Caco-2 (cell line): ENCODE measurements around the gene CRYBG2. TPM values are rescaled to one million over a fixed set of nuclear protein-coding genes. Genes with fewer than 3 reads are reported as not detected.
A peak's percentile ranks its signal among the peaks of the same experiment; 100 is the strongest.

Experiments
- BruUV-seq: library from RNA; stranded (reverse); fragments of 400-500 nt; replicated peaks from 2 replicates; lab custom pipeline; 2021; lab: Mats Ljungman, UMichigan
- CTCF ChIA-PET: fragments of 300-600 bp; sonication (Branson Sonifier 250); formaldehyde crosslinking; loops from one replicate; lab custom pipeline; 2022; ENCODE audit warnings: antibody characterized with exemption; lab: Charles Lee
- POLR2A ChIA-PET: fragments of 300-600 bp; sonication (Branson Sonifier 250); formaldehyde crosslinking; loops from one replicate; lab custom pipeline; 2022; ENCODE audit warnings: antibody characterized with exemption; lab: Charles Lee
- DNase-seq, 2 experiments: peaks; one replicate each; pipeline versions ENCODE4 v3.0.0 to v3.0.0-alpha.2; 2020 to 2022
- H3K27me3 ChIP-seq: replicated peaks from 2 replicates; pipeline ENCODE4 v1.6.0; 2011; ENCODE audit warnings: low read length; ENCODE audit not compliant: control insufficient read depth, insufficient read depth
- H3K36me3 ChIP-seq: 2 replicates; pipeline ENCODE4 v1.5.1; 2011; ENCODE audit warnings: low read length; ENCODE audit not compliant: control insufficient read depth, insufficient read depth
- H3K4me1 ChIP-seq: fragments of 250-450 bp; sonication (Bioruptor Pico); 2 replicates; pipeline ENCODE4 v1.5.1; 2020; ENCODE audit warnings: mild to moderate bottlenecking
- H3K4me3 ChIP-seq: 2 replicates; pipeline ENCODE4 v1.5.1; 2011; ENCODE audit warnings: low read depth, mild to moderate bottlenecking, control low read depth, low read length
- H3K9me3 ChIP-seq: fragments of 250-450 bp; sonication (Bioruptor Pico); 2 replicates; pipeline ENCODE4 v1.5.1; 2020; ENCODE audit warnings: mild to moderate bottlenecking, moderate library complexity
- H3K27ac Mint-ChIP-seq: one replicate; pipeline ENCODE4 v1.8.0; 2022; ENCODE audit warnings: mixed read lengths; ENCODE audit not compliant: unreplicated experiment
- H3K27me3 Mint-ChIP-seq: one replicate; pipeline ENCODE4 v1.8.0; 2022; ENCODE audit warnings: mixed read lengths; ENCODE audit not compliant: insufficient read depth, unreplicated experiment
- H3K36me3 Mint-ChIP-seq: one replicate; pipeline ENCODE4 v1.8.0; 2022; ENCODE audit warnings: mild to moderate bottlenecking, mixed read lengths; ENCODE audit not compliant: insufficient read depth, unreplicated experiment
- H3K4me1 Mint-ChIP-seq: one replicate; pipeline ENCODE4 v1.8.0; 2022; ENCODE audit warnings: low read depth, mixed read lengths; ENCODE audit not compliant: unreplicated experiment
- H3K4me3 Mint-ChIP-seq: one replicate; pipeline ENCODE4 v1.8.0; 2022; ENCODE audit warnings: mild to moderate bottlenecking, moderate library complexity, mixed read lengths; ENCODE audit not compliant: unreplicated experiment
- H3K9me3 Mint-ChIP-seq: one replicate; pipeline ENCODE4 v1.8.0; 2022; ENCODE audit warnings: mixed read lengths; ENCODE audit not compliant: unreplicated experiment
- intact Hi-C: fragments of 100-400 bp; cut with micrococcal nuclease; formaldehyde crosslinking; loops from one replicate; pipeline ENCODE4 v1.10.0; 2022; ENCODE audit not compliant: unreplicated experiment
- total RNA-seq: library from RNA; stranded (reverse); gene quantifications from 2 replicates; pipeline ENCODE4 v1.2.3, GENCODE V29; 2022
- TF ChIP-seq, protein P1 (sequence below), 2 experiments: fragments of 200-600 bp in 1 of 2; IDR thresholded peaks; 1 replicate in 1 of 2; 2 replicates in 1 of 2; pipeline versions ENCODE4 v1.5.1 to v1.8.0; 2011 to 2022; ENCODE audit warnings: antibody characterized with exemption in 1 of 2, control low read depth in 1 of 2, inconsistent platforms in 1 of 2, low read depth in 1 of 2, low read length in 1 of 2, mild to moderate bottlenecking in 1 of 2, moderate library complexity in 1 of 2; ENCODE audit not compliant: insufficient read depth in 1 of 2, severe bottlenecking in 1 of 2, unreplicated experiment in 1 of 2

Gene CRYBG2
- total RNA-seq, 1 experiment from 2014 or later, result 66.1 TPM

DNA sequence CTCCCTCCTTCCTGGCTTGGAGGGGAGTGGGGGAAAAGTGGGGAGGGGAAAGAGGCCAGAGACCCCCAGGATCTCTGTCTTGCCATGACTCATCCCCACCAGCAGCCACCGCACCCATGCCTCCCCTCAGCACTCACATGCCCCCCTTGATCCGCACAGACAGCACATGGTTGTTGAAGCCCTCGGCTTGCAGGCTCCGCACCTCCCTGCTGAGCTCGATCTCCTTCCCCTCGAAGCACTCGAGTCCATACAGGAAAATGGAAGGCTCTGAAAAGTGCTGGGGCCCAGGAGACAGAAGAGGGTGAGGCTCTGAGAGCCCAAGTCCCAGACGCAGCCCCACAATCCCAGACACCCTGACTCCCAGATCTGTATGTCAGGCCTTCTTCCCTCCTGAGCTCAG is 25.3 kb downstream of the CRYBG2 start:
- H3K4me3 Mint-ChIP-seq, result no peak overlapping the region
- H3K27ac Mint-ChIP-seq, result peak overlapping the region; percentile 55
- POLR2A ChIA-PET, result no interaction called here
- no peaks in the 10 kb centered on the region for H3K9me3 Mint-ChIP-seq
- TF ChIP-seq, protein P1, sequence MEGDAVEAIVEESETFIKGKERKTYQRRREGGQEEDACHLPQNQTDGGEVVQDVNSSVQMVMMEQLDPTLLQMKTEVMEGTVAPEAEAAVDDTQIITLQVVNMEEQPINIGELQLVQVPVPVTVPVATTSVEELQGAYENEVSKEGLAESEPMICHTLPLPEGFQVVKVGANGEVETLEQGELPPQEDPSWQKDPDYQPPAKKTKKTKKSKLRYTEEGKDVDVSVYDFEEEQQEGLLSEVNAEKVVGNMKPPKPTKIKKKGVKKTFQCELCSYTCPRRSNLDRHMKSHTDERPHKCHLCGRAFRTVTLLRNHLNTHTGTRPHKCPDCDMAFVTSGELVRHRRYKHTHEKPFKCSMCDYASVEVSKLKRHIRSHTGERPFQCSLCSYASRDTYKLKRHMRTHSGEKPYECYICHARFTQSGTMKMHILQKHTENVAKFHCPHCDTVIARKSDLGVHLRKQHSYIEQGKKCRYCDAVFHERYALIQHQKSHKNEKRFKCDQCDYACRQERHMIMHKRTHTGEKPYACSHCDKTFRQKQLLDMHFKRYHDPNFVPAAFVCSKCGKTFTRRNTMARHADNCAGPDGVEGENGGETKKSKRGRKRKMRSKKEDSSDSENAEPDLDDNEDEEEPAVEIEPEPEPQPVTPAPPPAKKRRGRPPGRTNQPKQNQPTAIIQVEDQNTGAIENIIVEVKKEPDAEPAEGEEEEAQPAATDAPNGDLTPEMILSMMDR (IDR thresholded peaks at IDR 0.05; ENCODE audit: insufficient read depth in 1 of 2, low read depth in 1 of 2, low read length in 1 of 2, severe bottlenecking in 1 of 2, unreplicated experiment in 1 of 2), result no peak
- Histone ChIP-seq H3K36me3 (no peaks in the 10 kb centered on the region), H3K4me3 (no peak overlapping the region), H3K27me3 (no peaks in the 10 kb centered on the region), H3K9me3 (no peaks in the 10 kb centered on the region), H3K4me1 (no peaks in the 10 kb centered on the region)
- no TSS peak for BruUV-seq
- no peaks in the 10 kb centered on the region for H3K4me1 Mint-ChIP-seq
- no peak for DNase-seq
- intact Hi-C loops, result no loop called here
- H3K36me3 Mint-ChIP-seq, result peaks cover 87% of the 10 kb centered on the region
- CTCF ChIA-PET, result no interaction called here
- H3K27me3 Mint-ChIP-seq, result no peaks in the 10 kb centered on the region

DNA sequence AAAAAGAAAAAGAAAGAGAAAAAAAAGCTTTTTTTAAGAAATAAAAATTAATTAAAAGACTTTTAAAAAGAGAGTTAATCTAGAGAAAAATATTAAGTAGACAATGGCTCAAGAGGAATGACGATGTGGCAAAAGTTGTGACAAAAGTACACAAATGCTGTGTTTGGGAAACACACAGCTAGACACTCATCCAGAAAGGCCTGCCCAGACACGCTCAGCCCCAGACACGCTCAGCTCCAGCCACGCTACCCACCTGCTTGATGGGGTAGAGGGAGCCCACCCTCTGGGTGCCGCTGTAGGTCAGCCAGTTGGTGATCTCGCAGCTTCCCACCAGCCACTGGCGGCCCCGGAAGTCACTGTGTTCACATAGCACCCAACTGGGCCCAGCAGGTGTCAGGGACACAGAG is 26.0 kb downstream of the CRYBG2 start:
- no peaks in the 10 kb centered on the region for H3K9me3 Mint-ChIP-seq
- H3K27me3 ChIP-seq, result no peaks in the 10 kb centered on the region
- H3K27ac Mint-ChIP-seq, result peak overlapping the region; percentile 55
- H3K9me3 ChIP-seq, result no peaks in the 10 kb centered on the region
- no peak overlapping the region for H3K4me3 Mint-ChIP-seq
- H3K4me1 Mint-ChIP-seq, result no peaks in the 10 kb centered on the region
- TF ChIP-seq, protein P1 (IDR thresholded peaks at IDR 0.05; ENCODE audit: insufficient read depth in 1 of 2, low read depth in 1 of 2, low read length in 1 of 2, severe bottlenecking in 1 of 2, unreplicated experiment in 1 of 2), result no peak
- no TSS peak for BruUV-seq
- ChIA-PET POLR2A (no interaction called here), CTCF (no interaction called here)
- intact Hi-C loops, result no loop called here
- no peak for DNase-seq
- H3K4me1 ChIP-seq, result no peaks in the 10 kb centered on the region
- H3K36me3 ChIP-seq, result no peaks in the 10 kb centered on the region
- H3K27me3 Mint-ChIP-seq, result no peaks in the 10 kb centered on the region
- no peak overlapping the region for H3K4me3 ChIP-seq
- peaks cover 91% of the 10 kb centered on the region for H3K36me3 Mint-ChIP-seq

DNA sequence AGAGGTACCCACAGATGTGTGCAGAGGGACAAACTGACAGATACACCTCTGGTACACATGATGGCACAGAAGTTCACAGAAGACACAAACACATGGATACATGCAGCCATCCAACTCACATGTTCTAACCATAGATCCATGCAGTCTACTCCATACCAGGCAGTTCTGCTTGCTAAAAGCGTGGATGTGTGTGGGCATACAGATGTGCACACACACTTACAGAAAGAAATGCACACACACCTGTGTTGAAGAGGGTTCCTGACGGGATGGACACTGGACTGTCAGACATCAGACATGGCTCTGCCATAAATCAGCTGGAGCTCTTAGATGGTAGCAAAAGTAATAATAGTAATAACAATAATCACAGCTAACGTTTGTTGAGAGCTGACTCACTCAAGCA is 29.4 kb downstream of the CRYBG2 start:
- Histone ChIP-seq H3K4me1 (no peaks in the 10 kb centered on the region), H3K9me3 (no peaks in the 10 kb centered on the region), H3K4me3 (no peak overlapping the region), H3K36me3 (no peaks in the 10 kb centered on the region), H3K27me3 (no peaks in the 10 kb centered on the region)
- no peaks in the 10 kb centered on the region for H3K27me3 Mint-ChIP-seq
- CTCF ChIA-PET, result no interaction called here
- no peak for DNase-seq
- no peaks in the 10 kb centered on the region for H3K4me1 Mint-ChIP-seq
- no TSS peak for BruUV-seq
- H3K9me3 Mint-ChIP-seq, result no peaks in the 10 kb centered on the region
- H3K36me3 Mint-ChIP-seq, result peaks cover 95% of the 10 kb centered on the region
- POLR2A ChIA-PET, result no interaction called here
- intact Hi-C loops, result no loop called here
- H3K27ac Mint-ChIP-seq, result no peak overlapping the region
- H3K4me3 Mint-ChIP-seq, result no peak overlapping the region
- TF ChIP-seq, protein P1 (IDR thresholded peaks at IDR 0.05; ENCODE audit: insufficient read depth in 1 of 2, low read depth in 1 of 2, low read length in 1 of 2, severe bottlenecking in 1 of 2, unreplicated experiment in 1 of 2), result no peak
